T-helper 2 cell treated with Interferon-gamma antibody and Interleukin-4, amounts not matched to agents 5 μg/mL and 100 μg/mL, for 36 hours (primary cell): Measurements from ENCODE around the gene PDZD4.

Experiments used
- DNase-seq: peaks from one replicate; pipeline ENCODE4 v3.0.0; 2021; ENCODE audit warnings: low spot score
- H3K27ac Mint-ChIP-seq: one replicate; pipeline ENCODE4 v1.8.0; 2021; ENCODE audit warnings: mild to moderate bottlenecking, mixed read lengths
- H3K27me3 Mint-ChIP-seq: one replicate; pipeline ENCODE4 v1.8.0; 2021; ENCODE audit warnings: low read depth, mixed read lengths
- H3K36me3 Mint-ChIP-seq: one replicate; pipeline ENCODE4 v1.8.0; 2021; ENCODE audit warnings: low read depth, mixed read lengths
- H3K4me1 Mint-ChIP-seq: one replicate; pipeline ENCODE4 v1.8.0; 2021; ENCODE audit warnings: low read depth, mixed read lengths
- H3K4me3 Mint-ChIP-seq: one replicate; pipeline ENCODE4 v1.8.0; 2022; ENCODE audit warnings: mild to moderate bottlenecking, moderate library complexity, mixed read lengths
- H3K9me3 Mint-ChIP-seq: one replicate; pipeline ENCODE4 v1.8.0; 2021; ENCODE audit warnings: mixed read lengths

The PDZD4 gene

DNA sequence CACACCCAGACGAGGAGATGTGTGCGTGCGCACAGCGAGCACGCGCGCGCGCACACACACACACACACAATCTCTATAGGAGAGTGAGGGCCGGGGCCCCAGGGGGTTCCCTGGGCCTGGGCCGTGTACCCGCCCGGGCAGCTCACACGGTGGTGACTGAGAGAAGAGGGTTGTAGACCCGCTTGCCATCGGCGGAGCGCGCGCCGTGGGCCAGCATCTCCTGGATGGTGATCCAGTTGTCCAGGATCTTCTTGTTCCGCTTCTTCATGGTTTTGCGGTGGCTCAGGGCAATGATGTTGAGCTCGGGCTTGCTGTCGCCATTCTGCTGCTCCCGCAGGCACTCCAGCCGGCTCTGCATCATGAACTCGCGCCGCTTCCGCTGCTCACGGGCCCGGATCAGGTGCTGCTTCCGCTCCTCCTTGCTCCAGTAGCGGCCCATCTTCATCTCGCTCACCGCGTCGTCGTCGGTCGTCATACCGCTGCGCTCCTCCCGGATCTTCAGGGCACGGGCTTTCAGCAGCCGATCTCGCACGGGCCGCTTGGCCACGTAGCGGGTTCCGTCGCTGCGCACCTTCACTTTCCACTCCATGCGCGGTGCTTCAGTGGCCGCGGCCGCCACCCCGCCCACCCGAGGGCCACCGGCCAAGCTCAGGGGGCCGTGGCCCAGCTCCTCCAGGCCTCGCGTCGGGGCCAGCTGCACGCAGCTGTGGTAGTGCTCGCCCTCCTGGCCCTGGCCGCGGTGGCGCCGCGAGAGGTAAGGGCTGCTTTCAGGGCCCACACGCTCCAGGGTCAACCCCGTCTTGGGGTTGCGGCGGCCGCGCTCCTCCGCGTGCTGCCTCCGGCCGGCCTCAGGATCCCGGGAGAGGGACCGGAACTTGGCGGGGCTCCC, 26.9 kb downstream of the PDZD4 start:
- no peaks in the 10 kb centered on the region for H3K27me3 Mint-ChIP-seq
- no peaks in the 10 kb centered on the region for H3K9me3 Mint-ChIP-seq
- H3K36me3 Mint-ChIP-seq, result no peaks in the 10 kb centered on the region
- no peak overlapping the region for H3K27ac Mint-ChIP-seq
- no peaks in the 10 kb centered on the region for H3K4me1 Mint-ChIP-seq
- no peak for DNase-seq
- no peak overlapping the region for H3K4me3 Mint-ChIP-seq

DNA sequence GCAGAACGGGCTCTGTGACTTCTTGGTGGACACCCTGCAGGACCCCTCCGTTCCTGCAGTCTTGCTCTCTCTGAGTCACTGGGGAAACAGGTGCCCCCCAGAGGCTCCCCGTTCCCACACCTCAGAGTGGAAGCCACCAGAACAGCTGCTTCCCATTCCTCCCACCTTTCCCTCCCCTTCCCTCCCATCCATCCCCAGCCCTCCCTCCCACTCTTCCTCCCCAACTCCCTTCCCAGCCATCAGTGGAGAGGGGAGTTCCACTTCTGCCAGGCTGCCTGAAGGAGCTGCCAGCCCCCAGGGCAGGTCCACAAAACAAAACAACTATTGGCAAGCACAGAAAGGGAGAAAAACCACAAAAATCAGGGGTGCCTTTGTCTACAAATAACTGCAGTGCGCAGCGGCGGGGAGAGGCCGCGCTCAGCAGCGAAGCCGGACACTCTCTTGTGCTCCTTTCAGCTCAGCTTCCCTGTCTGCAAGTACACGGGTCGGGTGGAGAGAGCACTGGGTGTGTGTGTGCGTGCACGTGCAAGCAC, 27.8 kb downstream of the PDZD4 start:
- Mint-ChIP-seq H3K36me3 (peaks cover 5% of the 10 kb centered on the region), H3K4me1 (no peaks in the 10 kb centered on the region), H3K4me3 (no peak overlapping the region), H3K27me3 (no peaks in the 10 kb centered on the region), H3K27ac (no peak overlapping the region), H3K9me3 (no peaks in the 10 kb centered on the region)
- DNase-seq, result no peak

DNA sequence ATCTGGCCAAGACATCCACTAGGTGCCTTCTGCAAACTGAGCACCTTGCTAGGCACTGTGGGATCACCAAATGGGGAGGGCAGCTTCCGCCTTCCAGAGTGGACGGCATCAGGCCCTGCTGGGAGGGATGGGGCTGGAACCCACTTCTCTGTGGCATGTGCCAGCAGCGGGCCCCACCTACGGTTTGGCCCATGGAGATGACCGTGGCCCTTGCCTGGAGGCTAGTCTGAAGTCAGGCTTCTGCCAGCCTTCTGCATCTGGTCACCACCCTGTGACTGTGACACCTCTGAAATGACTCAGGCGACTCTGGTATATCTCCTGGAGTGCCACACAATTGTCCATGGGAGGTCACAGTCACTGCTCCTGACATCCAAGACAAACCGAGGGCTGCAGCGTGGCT, 28.7 kb downstream of the PDZD4 start:
- no peaks in the 10 kb centered on the region for H3K4me1 Mint-ChIP-seq
- H3K9me3 Mint-ChIP-seq, result no peaks in the 10 kb centered on the region
- H3K27ac Mint-ChIP-seq, result no peak overlapping the region
- H3K27me3 Mint-ChIP-seq, result no peaks in the 10 kb centered on the region
- peaks cover 10% of the 10 kb centered on the region for H3K36me3 Mint-ChIP-seq
- H3K4me3 Mint-ChIP-seq, result no peak overlapping the region
- DNase-seq, result no peak

DNA sequence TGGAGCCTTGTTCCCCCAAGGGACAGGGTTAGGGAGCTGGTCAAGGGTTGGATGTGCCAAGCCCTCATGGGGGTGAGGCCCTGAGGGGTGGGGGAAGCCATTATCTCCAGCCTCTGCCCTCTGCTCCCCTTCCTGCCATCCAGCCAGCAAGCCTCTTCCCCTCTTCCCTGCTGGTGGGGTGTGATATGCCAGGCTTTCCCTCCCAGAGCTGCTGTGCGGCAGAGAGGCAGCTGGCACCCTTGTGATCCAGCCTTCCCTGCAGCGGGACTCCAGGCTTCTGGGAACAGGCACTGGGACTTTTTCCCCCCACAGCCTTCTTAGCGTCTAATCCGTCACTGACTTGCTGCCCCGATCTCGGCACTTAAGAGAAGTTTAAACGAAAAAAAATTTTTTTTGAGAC, 29.6 kb downstream of the PDZD4 start:
- H3K9me3 Mint-ChIP-seq, result no peaks in the 10 kb centered on the region
- H3K4me3 Mint-ChIP-seq, result no peak overlapping the region
- no peak for DNase-seq
- no peak overlapping the region for H3K27ac Mint-ChIP-seq
- peaks cover 3% of the 10 kb centered on the region for H3K4me1 Mint-ChIP-seq
- peaks cover 17% of the 10 kb centered on the region for H3K36me3 Mint-ChIP-seq
- H3K27me3 Mint-ChIP-seq, result no peaks in the 10 kb centered on the region

DNA sequence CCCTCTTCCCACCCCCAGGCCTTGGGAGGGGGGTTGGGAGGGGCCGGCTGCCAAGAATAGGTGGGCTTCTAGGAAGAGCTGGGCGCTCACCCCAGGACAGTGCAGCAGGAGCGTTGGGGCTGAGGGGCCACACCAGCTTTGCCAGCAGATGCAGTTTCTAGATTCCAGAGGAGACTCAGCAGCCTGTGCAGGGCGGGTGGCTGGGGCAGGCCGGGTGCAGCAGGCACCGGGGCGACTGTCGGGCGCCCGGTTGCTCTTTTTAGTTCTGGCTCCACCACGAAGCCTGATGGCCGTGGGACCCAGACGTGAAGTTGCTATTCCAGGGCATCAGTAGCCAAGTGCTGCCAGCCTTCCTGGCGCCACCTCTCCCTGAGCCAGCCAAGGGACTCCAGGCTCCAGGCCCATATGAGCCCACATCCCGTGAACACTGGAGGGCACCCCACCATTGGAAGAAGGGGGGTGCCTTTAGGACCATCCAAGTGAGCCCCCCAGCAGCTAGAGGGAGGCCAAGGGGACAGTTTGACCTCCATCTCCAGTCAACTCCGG, 30.1 kb downstream of the PDZD4 start:
- Mint-ChIP-seq H3K36me3 (peaks cover 17% of the 10 kb centered on the region), H3K27ac (no peak overlapping the region), H3K4me3 (no peak overlapping the region), H3K4me1 (peaks cover 3% of the 10 kb centered on the region), H3K27me3 (no peaks in the 10 kb centered on the region), H3K9me3 (no peaks in the 10 kb centered on the region)
- DNase-seq, result no peak

DNA sequence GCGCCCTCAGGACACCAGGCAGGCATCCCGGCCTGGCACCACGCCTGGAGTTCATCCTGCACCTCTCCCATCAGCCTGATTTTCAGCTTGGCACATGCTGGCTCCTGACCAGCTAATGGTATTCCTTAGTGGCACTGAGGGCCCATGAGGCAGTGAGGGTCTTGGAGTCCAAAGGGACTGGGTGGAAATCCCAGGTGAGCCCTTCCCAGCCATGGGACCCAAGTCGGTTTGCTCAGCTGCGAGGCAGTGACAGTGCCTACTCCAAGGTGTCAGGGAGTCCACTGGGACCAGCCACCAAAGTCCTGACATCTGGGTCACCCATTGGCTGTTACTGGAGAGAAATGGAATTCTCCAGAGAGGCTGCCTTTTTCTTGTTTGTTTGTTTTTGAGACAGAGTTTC, 31.0 kb downstream of the PDZD4 start:
- H3K27me3 Mint-ChIP-seq, result no peaks in the 10 kb centered on the region
- no peak overlapping the region for H3K27ac Mint-ChIP-seq

DNA sequence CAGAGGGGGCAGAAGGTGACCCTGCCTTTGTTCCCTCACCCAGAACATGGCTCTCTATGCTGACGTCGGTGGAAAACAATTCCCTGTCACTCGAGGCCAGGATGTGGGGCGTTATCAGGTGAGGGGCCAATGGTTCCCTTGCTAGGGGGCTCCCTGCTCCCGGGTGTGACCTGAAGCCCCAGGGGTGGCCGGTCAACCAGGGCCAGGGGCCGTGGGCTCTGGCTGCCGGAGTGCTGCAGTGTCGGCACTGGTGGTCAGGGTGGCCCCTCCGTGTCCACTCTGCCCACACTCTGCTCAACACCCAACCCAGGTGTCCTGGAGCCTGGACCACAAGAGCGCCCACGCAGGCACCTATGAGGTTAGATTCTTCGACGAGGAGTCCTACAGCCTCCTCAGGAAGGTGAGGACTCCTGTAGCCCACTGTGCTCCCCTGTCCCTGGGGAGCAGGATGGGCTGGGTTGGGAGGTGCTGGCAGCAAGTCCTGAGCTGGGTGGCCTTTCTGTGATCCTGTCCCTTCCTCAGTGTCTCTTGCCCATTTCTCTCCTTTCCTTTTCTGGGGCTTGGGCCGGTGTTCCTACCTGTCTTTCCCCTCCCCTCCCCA, 32.8 kb downstream of the PDZD4 start:
- H3K27me3 Mint-ChIP-seq, result no peaks in the 10 kb centered on the region
- no peak overlapping the region for H3K27ac Mint-ChIP-seq
- H3K4me3 Mint-ChIP-seq, result no peak overlapping the region
- peaks cover 9% of the 10 kb centered on the region for H3K4me1 Mint-ChIP-seq
- no peaks in the 10 kb centered on the region for H3K9me3 Mint-ChIP-seq
- DNase-seq, result no peak
- H3K36me3 Mint-ChIP-seq, result peaks cover 26% of the 10 kb centered on the region

More for the DNA sequence above, 31.0 kb downstream of the PDZD4 start:
- H3K9me3 Mint-ChIP-seq, result no peaks in the 10 kb centered on the region
- H3K4me3 Mint-ChIP-seq, result no peak overlapping the region
- H3K4me1 Mint-ChIP-seq, result peaks cover 3% of the 10 kb centered on the region
- no peak for DNase-seq
- H3K36me3 Mint-ChIP-seq, result peaks cover 20% of the 10 kb centered on the region

DNA sequence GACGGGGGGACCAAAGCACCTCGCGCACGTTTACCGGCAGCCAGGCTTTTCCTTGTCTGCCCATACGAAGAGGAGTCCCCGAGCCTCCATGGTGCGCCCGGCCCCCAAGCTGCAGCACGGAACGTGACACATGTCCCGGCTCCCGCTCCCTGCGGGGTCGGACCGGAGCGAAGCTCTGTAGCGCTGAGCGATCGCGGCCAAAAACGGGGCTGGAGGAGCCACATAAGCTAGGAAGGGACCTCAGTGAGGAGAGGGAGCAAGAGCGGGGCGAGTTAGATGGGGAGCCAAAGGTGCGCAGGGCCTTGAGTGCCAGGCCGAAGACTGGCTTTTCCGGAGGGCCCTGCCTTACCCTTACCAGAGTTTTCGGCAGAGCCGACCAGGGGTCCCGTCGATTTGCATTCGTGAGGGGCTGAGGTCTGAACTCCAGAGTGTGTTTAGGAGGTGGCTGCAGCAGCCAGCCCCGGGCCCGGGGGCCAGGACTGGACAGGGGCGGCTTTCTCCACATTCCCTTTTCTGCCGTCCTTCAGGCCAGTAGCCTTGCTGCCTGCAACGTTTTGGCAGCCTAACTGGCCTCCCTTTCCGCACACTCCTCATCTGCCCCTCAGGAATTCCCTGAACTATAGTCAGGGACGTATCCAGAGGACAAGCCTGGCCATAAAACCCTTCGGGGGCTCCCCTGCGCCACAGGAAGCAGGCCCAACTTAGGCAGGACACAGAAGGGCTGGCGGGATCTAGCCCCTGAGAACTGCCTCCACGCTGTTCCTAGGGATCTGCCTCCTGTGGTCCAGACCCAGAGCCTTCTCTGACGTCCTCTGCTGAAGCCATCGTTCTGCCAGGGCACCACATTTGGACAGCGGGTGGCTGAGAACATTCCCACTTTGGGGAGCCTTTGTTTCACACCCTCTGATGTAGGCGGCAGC, 35.2 kb downstream of the PDZD4 start:
- no peaks in the 10 kb centered on the region for H3K9me3 Mint-ChIP-seq
- peak overlapping the region; percentile 89 for H3K27ac Mint-ChIP-seq
- peaks cover 26% of the 10 kb centered on the region for H3K36me3 Mint-ChIP-seq
- H3K4me1 Mint-ChIP-seq, result peaks cover 9% of the 10 kb centered on the region
- no peak for DNase-seq
- H3K4me3 Mint-ChIP-seq, result peak overlapping the region; percentile 96
- no peaks in the 10 kb centered on the region for H3K27me3 Mint-ChIP-seq

DNA sequence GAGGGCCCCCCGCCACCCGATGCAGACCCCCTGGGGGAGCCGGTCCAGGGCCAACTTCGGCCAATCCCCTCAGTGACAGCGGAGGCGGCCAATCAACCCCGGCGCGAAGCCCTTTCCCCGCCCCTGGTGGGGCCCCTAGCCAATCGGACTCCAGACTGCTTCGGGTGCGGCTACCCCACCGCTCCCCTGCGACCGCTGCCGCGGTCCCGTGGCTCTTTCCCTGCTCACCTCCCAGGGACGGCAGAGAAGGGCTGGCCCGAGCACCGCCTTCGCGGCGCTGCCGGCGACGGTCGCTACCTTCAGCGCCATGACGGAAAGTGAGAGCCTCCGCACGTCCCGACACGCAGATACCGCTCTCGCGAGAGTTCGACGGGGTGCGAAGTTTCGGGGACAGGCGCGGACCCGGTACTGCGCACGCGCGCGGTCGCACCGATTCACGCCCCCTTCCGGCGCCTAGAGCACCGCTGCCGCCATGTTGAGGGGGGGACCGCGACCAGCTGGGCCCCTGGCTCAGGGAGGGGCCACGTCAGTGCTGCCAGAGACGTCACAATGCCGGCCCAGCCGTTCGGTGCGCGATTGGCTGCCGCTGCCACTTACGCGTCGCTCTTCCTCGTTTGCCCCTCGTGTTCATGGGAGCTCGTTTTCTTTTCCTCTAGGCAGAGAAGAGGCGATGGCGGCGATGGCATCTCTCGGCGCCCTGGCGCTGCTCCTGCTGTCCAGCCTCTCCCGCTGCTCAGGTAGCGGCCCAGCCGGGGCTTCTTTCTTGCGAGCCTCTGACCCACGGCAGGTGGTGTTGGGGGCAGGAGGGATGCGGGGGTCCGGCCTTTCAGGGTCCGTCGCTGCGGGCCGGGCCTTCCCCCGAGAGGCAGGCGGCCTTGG, 36.1 kb downstream of the PDZD4 start, which contains the start of the genes IDH3G and SSR4:
Gene IDH3G (minus strand): TSS at position 358 of the 879 bp plus-strand sequence. CDS start 49 bp downstream, at position 309.
Gene SSR4 (plus strand): TSS at position 651 of the 879 bp plus-strand sequence. CDS start 20 bp downstream, at position 671.
- H3K27me3 Mint-ChIP-seq, result no peaks in the 10 kb centered on the region
- H3K27ac Mint-ChIP-seq, result peak within 1 kb of the TSS; percentile 90
- peak; percentile 90 for DNase-seq
- peaks cover 9% of the 10 kb centered on the region for H3K4me1 Mint-ChIP-seq
- H3K36me3 Mint-ChIP-seq, result peaks cover 26% of the 10 kb centered on the region
- no peaks in the 10 kb centered on the region for H3K9me3 Mint-ChIP-seq
- H3K4me3 Mint-ChIP-seq, result peak within 1 kb of the TSS; percentile 96

DNA sequence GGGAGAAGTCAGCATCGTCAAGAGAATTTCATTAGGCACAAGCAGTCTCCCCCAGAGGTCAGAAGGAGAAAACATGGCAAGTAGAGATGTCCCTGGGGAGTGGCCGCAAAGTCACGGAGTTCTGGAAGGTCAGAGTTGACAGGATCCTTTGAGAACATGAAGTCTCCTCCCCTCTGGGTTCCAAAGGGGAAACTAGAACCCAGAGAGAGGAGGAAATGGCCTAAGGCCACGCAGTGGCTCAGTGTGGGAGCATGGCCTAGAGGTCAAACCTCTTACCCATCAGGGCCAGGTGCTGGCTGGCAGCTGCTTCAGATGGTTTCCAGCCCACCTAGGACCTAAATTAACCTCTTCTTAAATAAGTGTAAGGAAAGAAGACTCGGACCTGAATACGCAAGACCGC, 37.1 kb downstream of the PDZD4 start:
- DNase-seq, result no peak
- Mint-ChIP-seq H3K9me3 (no peaks in the 10 kb centered on the region), H3K4me1 (peaks cover 9% of the 10 kb centered on the region), H3K4me3 (peak overlapping the region; percentile 96), H3K27me3 (no peaks in the 10 kb centered on the region), H3K27ac (peak overlapping the region; percentile 82), H3K36me3 (peaks cover 25% of the 10 kb centered on the region)

DNA sequence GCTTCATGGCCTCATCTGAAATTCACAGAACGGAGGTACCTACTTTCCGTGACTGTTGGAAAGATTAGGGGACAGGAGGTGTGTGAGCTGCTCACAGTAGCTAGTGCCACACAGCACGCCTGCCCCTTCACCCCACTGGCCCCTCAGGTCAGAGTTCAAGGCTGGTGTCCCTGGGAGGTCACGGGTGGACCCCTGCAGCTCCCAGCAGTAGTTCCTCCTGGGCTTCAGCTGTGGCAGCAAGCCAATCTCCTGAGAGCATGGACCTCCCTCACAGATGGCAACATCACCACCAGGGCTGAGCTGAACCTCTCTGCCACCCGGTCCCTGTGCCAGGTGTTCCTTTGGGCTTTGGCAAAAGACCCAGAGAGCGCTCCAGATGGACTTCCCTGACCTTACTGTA, 38.0 kb downstream of the PDZD4 start:
- Mint-ChIP-seq H3K27me3 (no peaks in the 10 kb centered on the region), H3K27ac (no peak overlapping the region), H3K36me3 (peaks cover 21% of the 10 kb centered on the region), H3K4me3 (no peak overlapping the region), H3K9me3 (no peaks in the 10 kb centered on the region), H3K4me1 (peaks cover 9% of the 10 kb centered on the region)
- DNase-seq, result no peak

DNA sequence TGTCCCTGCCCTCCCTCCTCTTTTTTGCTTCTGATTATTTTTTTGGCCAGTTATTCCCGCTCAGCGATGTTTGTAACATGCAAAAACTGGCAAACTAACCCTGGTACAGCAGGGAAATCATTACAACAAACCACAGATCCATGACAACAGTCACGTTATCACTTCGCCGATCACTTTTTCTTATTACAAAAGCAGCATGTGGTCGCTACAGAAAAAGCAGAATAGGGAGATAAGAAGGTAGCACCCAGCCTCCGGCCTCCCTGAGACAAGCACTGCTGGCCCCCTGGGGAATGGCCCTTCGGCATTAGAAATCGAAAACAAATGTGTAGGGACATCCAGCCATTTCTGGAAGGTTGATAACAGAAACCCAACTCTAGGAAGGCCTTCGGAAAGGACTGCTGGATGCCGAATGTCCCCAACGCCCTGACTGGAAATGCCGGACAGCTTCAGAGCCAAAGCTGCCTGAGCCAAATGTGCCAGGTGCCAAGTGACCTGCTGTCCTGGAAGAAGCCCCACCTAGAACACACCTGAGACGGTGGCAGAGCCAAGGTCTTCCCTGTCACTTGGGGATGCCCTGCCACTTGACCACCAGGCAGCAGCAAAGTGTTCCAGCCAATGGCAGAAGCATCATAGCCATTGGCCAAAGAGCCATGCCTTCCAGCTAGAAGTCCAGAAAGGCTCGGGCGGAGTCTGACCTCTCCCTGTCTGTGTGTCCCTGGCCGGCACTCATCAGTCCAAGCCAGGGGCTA, 39.1 kb downstream of the PDZD4 start:
- H3K9me3 Mint-ChIP-seq, result no peaks in the 10 kb centered on the region
- H3K27ac Mint-ChIP-seq, result no peak overlapping the region
- no peak for DNase-seq
- H3K27me3 Mint-ChIP-seq, result no peaks in the 10 kb centered on the region
- peaks cover 8% of the 10 kb centered on the region for H3K4me1 Mint-ChIP-seq
- H3K36me3 Mint-ChIP-seq, result peaks cover 12% of the 10 kb centered on the region
- no peak overlapping the region for H3K4me3 Mint-ChIP-seq
